Left ventricle myocardium inferior (tissue), 1 donor: ENCODE data around the gene WNK4. TPM values are rescaled to one million over a fixed set of nuclear protein-coding genes. Genes with fewer than 3 reads are reported as not detected.

Experiments used
- DNase-seq: peaks from one replicate; pipeline ENCODE4 v3.0.0-alpha.2; 2020
- H3K27ac ChIP-seq: fragments of 200-600 bp; replicated peaks from 2 replicates; pipeline ENCODE4 v1.8.0; 2021
- H3K27me3 ChIP-seq: fragments of 200-600 bp; 2 replicates; pipeline ENCODE4 v1.8.0; 2021; ENCODE audit warnings: low read depth
- H3K36me3 ChIP-seq: fragments of 200-600 bp; 2 replicates; pipeline ENCODE4 v1.8.0; 2021
- H3K4me1 ChIP-seq: fragments of 200-600 bp; 2 replicates; pipeline ENCODE4 v1.8.0; 2021
- H3K4me3 ChIP-seq: fragments of 200-600 bp; 2 replicates; pipeline ENCODE4 v1.8.0; 2021; ENCODE audit warnings: mild to moderate bottlenecking, moderate library complexity
- H3K9me3 ChIP-seq: fragments of 200-600 bp; replicated peaks from 2 replicates; pipeline ENCODE4 v1.8.0; 2021
- intact Hi-C: fragments of 100-400 bp; cut with micrococcal nuclease; formaldehyde crosslinking; loops from one replicate; pipeline ENCODE4 v1.11.0; 2022
- total RNA-seq: library from RNA; stranded (reverse); fragmentation: NEBNext Ultra II Directional; extraction: Animal tissue kit (Norgen Biotek cat#: 25700); gene quantifications from one replicate; pipeline ENCODE4 v1.2.1, GENCODE V29; 2021
- TF ChIP-seq, protein P1 (sequence below): fragments of 200-600 bp; IDR thresholded peaks from 2 replicates; pipeline ENCODE4 v1.8.0; 2021; ENCODE audit warnings: antibody characterized with exemption, mild to moderate bottlenecking, borderline replicate concordance
- donor health status: DM: no; HTN: yes; CAD: no; lungs with severe emphysema.

WNK4 gene
- total RNA-seq, 1 donor from 2014 or later = not detected

DNA sequence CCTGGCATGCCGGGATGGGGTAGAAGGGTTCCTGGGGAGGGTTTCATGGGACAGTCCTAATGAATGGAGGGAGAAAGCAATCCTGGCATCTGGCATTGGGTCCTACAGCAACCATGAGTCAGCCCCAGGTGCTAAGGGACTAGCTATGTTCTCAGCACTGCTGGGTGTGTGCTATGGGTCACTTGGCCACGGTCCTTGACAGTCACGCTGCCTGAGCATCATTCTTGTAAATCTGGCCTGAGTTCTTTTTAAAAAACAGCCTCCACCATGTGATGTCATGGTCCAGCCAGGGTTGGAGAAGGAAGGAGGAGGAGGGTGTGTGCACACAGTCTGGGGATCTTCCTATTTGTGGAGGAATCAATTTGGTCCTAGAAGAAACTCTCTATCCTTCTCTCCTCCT lies 25.6 kb upstream of the WNK4 start:
- Histone ChIP-seq H3K4me1 (peaks cover 19% of the 10 kb centered on the region), H3K27ac (no peak overlapping the region), H3K4me3 (no peak overlapping the region), H3K36me3 (no peaks in the 10 kb centered on the region), H3K27me3 (no peaks in the 10 kb centered on the region), H3K9me3 (no peaks in the 10 kb centered on the region)
- TF ChIP-seq, protein P1, sequence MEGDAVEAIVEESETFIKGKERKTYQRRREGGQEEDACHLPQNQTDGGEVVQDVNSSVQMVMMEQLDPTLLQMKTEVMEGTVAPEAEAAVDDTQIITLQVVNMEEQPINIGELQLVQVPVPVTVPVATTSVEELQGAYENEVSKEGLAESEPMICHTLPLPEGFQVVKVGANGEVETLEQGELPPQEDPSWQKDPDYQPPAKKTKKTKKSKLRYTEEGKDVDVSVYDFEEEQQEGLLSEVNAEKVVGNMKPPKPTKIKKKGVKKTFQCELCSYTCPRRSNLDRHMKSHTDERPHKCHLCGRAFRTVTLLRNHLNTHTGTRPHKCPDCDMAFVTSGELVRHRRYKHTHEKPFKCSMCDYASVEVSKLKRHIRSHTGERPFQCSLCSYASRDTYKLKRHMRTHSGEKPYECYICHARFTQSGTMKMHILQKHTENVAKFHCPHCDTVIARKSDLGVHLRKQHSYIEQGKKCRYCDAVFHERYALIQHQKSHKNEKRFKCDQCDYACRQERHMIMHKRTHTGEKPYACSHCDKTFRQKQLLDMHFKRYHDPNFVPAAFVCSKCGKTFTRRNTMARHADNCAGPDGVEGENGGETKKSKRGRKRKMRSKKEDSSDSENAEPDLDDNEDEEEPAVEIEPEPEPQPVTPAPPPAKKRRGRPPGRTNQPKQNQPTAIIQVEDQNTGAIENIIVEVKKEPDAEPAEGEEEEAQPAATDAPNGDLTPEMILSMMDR = no peak
- intact Hi-C loops = no loop called here
- peak; percentile 41 for DNase-seq

DNA sequence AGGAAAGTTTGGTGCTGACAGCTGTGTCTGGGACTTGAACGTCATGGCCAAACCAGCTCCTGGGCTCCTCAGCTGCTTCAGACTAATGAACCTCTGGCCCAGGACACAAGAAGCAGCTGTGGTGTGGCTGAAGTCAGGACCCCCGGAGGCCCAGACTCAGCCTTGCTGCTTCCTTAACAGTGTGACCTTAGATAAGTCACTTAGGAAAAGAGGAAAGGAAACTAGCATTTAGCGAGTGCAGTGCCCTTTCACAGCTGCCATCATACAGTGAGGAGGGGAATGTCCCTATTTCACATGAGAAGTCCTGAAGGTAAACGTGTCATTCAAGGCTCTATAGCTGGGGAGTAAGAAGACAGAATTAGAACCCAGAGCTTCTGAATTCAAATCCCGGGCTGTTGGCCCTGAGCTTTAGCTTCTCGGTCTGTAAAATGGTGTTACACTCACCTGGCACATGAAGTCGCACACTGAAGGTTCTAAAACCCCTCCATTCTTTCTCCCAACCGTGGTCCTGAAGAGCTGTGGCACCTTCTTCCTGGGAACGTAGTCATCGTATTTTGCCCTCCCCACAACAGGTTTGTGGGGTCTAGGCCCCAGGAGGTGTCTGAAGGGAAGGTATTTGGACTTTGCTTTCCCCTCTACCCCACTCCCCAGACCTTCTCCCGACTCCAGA lies 20.3 kb upstream of the WNK4 start:
- H3K4me3 ChIP-seq = peak overlapping the region; percentile 81
- peaks cover 26% of the 10 kb centered on the region for H3K27me3 ChIP-seq
- no peak for DNase-seq
- no peaks in the 10 kb centered on the region for H3K36me3 ChIP-seq
- H3K9me3 ChIP-seq = no peaks in the 10 kb centered on the region
- TF ChIP-seq, protein P1 = no peak
- peaks cover 38% of the 10 kb centered on the region for H3K4me1 ChIP-seq
- intact Hi-C loops = no loop called here
- peak overlapping the region; percentile 94 for H3K27ac ChIP-seq

DNA sequence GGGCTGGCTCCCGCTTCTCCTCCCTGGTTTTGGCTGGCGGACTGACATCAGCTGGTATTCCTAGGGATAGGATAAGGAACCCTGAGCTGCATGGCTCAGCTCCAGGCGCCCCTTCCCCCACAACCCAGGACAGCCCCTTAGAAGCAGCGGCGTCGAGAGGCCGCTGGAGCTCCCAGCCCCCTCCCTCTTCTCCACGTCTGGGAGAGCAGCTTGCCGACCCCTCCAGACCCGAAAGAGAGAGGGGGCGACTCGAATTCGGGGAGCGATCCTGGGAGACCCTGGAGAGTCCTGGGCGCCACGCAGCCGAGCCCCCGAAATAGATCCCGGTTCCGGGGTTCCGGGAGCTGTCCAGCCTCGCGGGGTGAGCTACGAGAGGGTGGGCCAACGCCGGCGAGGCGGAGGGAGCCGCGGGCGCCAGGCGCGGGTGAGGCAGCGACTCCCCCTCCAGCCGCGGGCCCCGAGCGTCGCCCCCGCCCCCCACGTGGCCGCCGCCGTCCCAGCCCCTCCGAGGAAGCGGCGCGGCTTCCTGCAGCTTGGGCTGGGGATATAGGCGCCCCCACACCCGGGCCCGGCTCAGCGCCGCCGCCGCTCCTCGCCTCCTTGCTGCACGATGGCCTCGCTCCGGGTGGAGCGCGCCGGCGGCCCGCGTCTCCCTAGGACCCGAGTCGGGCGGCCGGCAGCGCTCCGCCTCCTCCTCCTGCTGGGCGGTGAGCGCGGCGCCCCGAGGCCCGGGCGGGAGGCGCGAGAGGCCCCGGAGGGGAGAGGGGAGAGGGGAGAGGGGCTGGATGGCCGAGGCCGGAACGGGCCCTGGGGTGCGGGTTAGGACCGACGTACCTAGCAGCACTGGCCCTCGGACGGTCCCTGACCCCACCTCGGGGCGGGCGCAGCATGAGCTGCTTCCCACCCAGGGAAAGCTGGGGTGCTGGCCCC lies 19.5 kb upstream of the WNK4 start, which contains the start of gene RAMP2:
Gene RAMP2, plus strand, starts transcription at position 576 of the 930 bp plus-strand sequence. Its CDS starts 35 bp downstream, at position 611.
- H3K36me3 ChIP-seq = no peaks in the 10 kb centered on the region
- H3K4me1 ChIP-seq = peaks cover 38% of the 10 kb centered on the region
- TF ChIP-seq, protein P1 = peak; percentile 11
- peak; percentile 36 for DNase-seq
- H3K27me3 ChIP-seq = peaks cover 26% of the 10 kb centered on the region
- intact Hi-C loops = no loop called here
- no peaks in the 10 kb centered on the region for H3K9me3 ChIP-seq
- H3K4me3 ChIP-seq = peak within 1 kb of the TSS; percentile 81
- H3K27ac ChIP-seq = peak within 1 kb of the TSS; percentile 94

DNA sequence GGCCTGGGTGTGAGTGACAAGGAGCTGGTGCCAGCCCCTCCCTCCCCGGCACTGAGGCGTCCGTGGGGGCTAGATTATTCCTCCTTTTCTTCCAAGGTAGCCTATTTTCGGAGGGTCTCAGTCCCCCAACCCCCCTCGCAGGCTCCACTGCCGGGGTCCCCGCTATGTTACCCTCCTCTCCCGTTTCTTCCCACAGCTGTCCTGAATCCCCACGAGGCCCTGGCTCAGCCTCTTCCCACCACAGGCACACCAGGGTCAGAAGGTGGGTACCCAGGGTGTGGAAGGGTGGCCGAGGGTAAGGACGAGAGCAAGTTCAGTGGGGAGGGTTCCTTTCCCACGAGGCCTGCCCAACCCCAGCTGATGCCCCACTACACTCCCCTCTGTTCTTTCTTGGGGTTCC lies 18.8 kb upstream of the WNK4 start:
- DNase-seq = no peak
- Histone ChIP-seq H3K36me3 (no peaks in the 10 kb centered on the region), H3K9me3 (no peaks in the 10 kb centered on the region), H3K4me3 (peak overlapping the region; percentile 81), H3K4me1 (peaks cover 38% of the 10 kb centered on the region), H3K27me3 (peaks cover 31% of the 10 kb centered on the region), H3K27ac (peak overlapping the region; percentile 94)
- intact Hi-C loops = loop anchor here (2.0 kb wide), 1 partner anchor 41 kb away; no protein-coding TSS in a partner anchor
- TF ChIP-seq, protein P1 = no peak

DNA sequence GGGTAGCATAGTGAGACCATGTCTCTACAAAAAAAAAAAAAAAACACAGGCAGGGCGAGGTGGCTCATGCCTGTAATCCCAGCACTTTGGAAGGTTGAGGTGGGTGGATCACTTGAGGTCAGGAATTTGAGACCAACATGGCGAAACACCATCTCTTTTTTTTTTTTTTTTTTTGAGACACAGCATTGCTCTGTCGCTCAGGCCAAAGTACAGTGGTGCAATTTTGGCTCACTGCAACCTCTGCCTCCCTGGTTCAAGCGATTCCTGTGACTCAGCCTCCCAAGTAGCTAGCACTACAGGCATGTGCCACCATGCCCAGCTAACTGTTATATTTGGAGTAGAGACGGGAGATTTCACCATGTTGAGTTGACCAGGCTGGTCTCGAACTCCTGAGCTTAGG lies 14.3 kb upstream of the WNK4 start:
- peaks cover 26% of the 10 kb centered on the region for H3K27me3 ChIP-seq
- no peak for DNase-seq
- H3K4me1 ChIP-seq = peaks cover 25% of the 10 kb centered on the region
- H3K36me3 ChIP-seq = no peaks in the 10 kb centered on the region
- no peak overlapping the region for H3K4me3 ChIP-seq
- no peaks in the 10 kb centered on the region for H3K9me3 ChIP-seq
- H3K27ac ChIP-seq = no peak overlapping the region
- intact Hi-C loops = no loop called here
- TF ChIP-seq, protein P1 = no peak
